Stimulated activated CD4-positive, alpha-beta T cell treated with anti-CD3 and anti-CD28 coated beads, Interleukin-2, amount 100 ng/mL, for 4 hours (primary cell): ENCODE data around the gene ZNF12.

ENCODE experiments used
- DNase-seq: peaks from one replicate; pipeline ENCODE4 v3.0.0-alpha.2; 2020; ENCODE audit warnings: low read depth

The ZNF12 gene

GRCh38 chr7:6646465-6646864 is 60.3 kb downstream of the ZNF12 start:
- no peak for DNase-seq

GRCh38 chr7:6644728-6645127 is 62.0 kb downstream of the ZNF12 start:
- no peak for DNase-seq

- DNase-seq = no peak
Observed at GRCh38 chr7:6643915-6644625, 62.7 kb downstream of the ZNF12 start.

GRCh38 chr7:6642861-6643640 is 63.7 kb downstream of the ZNF12 start:
- DNase-seq = no peak

- no peak for DNase-seq
Observed at GRCh38 chr7:6642239-6642839, 64.4 kb downstream of the ZNF12 start.

- DNase-seq = no peak
Observed at GRCh38 chr7:6641305-6642035, 65.3 kb downstream of the ZNF12 start.

GRCh38 chr7:6640246-6640721 is 66.5 kb downstream of the ZNF12 start:
- DNase-seq = peak; percentile 24

- no peak for DNase-seq
Observed at GRCh38 chr7:6639627-6640026, 67.1 kb downstream of the ZNF12 start.

GRCh38 chr7:6639032-6639431 is 67.7 kb downstream of the ZNF12 start:
- DNase-seq = no peak
